GM19455 (cell line): Measurements from ENCODE around the gene RAX2.

Experiments used
- ATAC-seq: cut with Tn5 transposase; IDR thresholded peaks from one replicate; pipeline ENCODE4 v1.9.1; 2021; ENCODE audit not compliant: unreplicated experiment

RAX2 gene

DNA sequence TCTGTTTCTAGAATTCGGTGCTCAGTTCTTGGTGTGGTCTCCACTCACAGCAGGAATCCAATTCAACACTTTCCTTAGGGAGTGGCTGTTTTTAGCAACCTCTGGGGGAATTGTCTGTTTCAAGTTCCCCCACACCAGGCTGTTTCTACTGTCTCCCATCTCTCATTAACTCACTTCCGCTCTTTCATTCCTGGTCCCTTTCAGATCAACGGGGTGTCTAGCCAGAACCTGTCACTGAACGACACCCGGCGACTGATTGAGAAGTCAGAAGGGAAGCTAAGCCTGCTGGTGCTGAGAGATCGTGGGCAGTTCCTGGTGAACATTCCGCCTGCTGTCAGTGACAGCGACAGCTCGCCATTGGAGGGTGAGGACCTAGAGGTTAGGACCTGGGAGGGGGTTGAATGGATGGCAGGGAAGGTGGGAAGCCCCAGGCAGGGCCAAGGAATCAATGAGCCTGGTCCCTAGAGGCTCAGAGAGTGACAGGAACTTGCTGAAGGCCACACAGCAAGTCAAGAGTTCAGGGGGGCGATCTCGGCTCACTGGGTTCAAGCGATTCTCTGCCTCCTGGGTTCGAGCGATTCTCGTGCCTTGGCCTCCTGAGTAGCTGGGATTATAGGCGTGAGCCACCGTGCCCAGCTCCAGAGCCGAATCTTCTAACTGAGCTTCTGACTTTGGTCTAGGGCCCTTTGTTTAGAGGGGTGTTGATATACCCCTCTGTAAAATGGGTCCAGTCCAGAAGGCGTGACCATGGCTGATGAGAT lies 38.3 kb downstream of the RAX2 start:
- ATAC-seq: no peak

DNA sequence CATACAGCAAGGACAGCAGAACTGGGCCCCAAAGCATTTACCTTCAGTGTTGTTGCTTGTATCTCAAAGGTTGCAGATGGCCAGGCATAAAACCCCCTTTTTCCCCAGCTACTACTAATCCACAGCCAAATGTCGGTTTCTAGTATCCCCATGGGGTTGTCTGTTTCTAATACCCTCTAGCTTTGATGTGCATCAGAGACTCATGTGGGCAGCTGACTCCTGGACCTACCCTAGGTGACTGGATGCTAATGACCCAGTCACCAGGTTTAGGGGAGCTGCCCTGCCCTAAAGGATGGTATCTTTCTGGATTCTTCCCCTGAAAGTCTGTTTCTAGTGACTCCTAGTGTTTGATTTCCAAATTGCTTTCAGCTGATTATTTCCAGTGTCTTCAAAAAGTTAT lies 39.9 kb downstream of the RAX2 start:
- no peak for ATAC-seq

DNA sequence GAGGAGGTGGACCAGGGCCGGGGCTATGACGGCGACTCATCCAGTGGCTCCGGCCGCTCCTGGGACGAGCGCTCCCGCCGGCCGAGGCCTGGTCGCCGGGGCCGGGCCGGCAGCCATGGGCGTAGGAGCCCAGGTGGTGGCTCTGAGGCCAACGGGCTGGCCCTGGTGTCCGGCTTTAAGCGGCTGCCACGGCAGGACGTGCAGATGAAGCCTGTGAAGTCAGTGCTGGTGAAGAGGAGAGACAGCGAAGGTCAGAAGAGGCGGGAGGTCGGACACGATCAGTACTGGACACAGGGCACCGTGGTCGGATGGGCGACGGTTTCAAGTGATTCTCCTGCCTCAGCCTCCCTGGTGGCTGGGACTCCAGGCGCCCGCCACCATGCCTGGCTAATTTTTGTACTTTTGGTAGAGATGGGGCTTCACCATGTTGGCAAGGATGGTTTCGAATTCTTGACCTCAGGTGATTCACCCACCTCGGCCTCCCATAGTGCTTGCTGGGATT lies 41.5 kb downstream of the RAX2 start:
- ATAC-seq: no peak

DNA sequence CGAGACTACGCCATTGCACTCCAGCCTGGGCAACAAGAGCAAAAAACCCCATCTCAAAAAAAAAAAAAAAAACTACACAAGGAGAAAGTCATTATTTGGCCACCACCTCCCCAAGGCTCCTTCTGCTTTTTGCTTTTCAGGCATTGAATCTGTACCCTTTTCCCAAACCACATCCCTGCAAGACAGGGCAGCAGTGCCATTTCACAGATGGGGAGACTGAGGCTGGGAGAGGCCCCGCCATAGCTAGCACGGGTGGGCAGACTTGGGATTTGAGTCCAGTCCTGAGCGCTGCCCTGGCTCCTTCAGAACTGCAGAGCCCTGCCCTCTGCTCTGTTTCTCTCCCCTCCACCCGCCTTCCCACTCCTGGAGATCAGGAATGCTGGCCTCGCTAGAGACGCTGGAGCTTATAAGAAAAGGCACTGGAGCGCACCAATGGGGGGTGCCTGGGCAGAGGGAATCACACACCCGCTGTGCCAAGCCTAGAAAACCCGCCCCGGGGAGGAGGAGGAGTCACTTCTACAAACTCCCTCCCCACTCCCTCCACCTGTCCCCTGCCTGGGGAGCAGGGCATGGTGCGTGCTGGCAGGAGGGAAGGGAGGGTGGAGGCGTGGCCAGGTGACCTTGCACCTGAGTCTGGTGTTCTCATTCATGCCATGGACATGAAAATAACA lies 46.3 kb downstream of the RAX2 start:
- ATAC-seq: no peak

DNA sequence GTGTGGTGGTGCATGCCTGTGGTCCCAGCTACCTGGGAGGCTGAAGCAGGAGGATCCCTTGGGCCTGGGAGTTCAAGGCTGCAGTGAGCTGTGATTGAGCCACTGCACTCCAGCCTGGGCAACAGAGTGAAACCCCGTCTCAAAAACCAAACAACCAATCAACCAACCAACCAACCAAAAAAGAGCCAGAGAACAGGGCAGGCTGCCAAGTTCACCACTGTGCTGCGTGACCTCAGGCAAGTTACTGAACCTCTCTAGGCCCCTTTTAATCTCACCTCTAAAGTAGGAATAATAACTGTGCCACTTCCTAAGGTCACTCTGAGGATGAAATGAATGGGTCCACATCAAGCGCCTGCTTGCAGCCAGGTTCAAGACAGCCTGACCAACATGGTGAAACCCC lies 46.9 kb downstream of the RAX2 start:
- ATAC-seq: no peak

DNA sequence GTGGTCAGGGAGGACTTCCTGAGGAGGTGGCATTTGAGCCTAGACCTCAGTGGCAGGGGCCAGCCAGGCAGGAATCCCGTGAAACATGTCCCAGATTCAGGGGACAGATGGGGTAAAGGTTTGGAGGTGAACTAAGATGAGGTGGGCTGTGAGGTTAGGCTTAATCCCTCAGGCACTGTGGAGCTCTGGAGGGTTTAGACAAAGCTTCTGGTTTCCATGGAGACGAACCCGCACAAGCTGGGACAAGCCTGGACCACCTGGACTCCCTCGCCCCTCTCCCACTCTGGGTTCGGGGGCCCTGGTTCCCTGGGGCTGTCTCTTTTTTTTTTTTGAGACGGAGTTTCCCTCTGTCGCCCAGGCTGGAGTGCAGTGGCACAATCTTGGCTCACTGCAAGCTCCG lies 48.1 kb downstream of the RAX2 start:
- ATAC-seq: no peak

DNA sequence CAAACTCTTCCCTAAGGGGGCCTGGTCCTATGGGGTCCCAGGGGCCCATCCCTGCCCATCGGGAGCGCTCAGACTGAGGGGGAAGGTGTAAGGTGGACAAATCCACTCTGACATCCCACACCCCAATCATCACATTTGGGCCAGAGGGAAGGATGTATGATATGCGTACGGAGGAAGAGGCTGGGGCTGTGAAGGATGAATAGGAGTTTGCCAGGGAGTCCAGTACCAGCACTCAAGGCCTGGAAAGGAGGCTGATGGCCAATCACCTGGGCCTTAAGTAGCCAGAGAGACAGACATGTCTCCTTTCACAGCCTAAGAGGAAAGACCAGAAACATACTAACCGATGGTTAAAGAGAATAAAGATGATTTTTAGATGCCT lies 48.9 kb downstream of the RAX2 start:
- no peak for ATAC-seq

DNA sequence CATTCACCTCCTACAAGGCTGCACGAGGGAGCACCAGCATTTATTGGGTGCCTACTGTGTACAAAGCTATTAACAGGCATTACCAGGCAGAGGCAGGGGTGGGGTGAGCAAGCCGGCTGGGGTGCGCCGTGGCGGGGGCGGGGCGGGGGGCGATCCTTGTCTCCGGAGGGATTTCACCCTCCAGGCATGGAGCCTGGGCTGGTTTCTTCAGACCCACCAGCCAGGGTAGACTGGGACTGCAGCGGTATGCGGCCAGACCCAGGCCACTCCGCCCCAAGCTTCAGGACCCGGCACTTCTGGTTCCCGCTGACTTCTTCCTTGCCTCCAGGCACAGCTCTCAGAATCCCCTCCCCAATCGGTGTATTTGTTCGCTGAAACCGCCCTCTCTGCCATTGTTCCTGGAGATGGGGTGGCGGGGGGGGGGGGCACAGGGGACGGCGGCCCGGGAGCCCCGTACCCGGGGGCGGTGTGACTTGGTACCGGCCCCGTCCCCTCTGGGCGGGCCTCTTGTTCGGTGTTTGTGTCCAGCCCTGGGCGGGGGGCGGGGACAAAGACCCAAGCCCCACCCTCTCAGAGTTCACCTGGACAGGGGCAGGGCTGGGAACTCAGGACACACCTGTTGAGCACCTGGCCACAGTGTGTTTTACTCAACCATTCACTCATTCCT lies 49.5 kb downstream of the RAX2 start:
- no peak for ATAC-seq

DNA sequence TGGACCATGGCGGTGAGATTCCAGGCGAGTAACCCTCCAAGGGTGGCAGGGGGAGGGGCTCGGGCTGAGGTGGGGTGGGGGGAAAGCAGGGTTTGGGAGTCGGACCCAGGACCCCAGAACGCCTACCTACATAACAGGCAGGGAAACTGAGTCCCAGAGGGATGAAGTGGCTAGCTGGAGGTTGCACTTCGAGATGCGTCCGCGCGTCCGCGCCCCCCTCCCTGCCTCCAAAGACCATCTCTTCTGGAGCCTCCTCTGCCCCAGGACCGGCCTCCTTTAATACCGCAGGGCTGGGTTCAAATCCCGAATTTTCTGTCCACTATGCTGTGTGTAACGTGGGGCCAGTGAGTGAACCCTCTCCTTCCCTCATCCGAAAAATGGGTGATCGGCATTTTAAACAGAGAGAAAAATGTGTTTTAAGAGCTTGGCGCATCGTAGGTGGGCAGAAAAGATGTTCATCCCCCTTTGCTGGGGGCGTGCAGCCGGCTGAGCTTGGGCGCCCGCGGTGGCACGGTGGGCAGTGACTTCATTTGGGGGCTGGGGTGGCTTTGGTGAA lies 50.1 kb downstream of the RAX2 start:
- no peak for ATAC-seq

DNA sequence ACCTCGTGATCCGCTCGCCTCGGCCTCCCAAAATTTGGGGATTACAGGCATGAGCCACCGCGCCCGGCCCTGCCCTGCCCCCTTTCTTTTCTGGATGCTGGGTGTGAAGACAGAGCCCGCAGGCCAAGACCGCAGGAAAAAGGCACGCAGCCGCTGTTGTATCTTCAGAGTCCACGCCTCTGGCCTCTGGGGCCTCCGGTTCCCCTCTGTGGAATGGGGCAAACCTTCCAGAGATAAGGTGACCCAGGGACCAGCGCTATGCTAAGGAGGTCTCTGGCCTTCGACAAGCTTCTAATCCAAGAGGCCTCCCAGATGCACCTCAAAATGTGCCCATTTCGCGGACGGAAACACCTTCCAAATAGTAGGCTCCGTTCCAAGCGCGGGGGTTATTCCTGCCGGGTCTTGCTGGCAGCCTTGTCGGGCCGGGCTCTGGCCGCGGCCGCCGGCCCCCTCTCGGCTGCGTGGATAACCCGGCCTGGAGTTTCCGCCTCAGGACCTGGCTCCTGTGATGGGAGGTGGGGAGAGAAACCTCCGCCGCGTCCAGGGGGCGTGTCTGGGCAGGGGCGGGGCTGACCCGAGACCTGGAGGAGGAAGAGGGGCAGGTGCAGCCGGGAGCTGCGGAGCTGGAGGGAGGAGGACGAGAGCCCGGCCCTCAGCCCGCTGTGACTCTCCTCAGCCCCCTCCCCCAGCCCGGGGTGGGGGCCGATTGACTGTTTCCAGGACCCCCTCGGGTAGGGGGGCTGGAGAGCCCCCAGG lies 50.7 kb downstream of the RAX2 start:
- ATAC-seq: no peak

DNA sequence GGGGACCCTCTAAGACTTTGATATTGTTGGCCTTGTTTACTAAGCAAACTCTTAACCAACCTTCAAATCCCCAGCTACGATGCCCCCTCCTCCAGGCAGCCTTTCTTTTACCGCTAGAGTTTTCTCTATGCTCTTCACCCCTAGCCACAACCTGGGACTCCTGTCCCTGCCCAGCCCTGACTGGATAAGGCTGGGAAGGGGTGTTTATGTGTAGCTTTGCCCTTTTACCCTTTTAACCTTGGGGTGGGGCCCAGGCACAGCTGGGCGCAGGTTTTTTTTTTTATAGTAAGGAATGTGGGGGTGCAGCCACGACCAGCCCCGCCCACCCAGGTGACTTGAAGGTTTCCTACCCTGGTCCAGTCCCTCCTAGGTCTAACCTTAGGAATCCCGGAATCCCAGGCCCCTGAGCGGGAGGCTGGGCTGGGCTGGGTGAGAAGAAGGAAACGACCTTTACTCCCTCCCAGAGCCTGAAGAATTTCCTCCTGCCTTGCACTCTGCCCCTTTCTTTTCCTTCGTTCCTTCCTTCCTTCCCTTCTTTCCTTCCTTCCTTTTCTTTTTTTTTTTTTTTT lies 51.6 kb downstream of the RAX2 start:
- ATAC-seq: no peak

DNA sequence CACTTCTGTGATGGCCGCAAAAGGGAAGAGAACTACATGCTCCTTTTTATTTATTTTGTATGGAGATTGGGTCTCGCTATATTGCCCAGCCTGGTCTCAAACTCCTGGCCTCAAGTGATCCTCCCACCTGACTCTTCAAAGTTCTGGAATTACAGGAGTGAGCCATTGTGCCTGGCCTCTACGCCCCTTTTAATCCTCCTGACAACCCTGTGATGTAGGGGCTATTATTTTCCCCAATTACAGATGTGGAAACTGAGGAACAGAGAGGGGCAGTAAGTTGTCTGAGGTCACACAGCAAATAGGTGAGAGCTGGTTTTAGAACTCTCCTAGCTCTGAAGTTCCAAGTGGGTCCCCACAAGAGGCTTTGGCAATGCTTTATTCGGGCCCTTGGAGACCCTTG lies 52.2 kb downstream of the RAX2 start:
- no peak for ATAC-seq
